ENCODE measurements around the gene FAHD1.

Gene FAHD1

DNA sequence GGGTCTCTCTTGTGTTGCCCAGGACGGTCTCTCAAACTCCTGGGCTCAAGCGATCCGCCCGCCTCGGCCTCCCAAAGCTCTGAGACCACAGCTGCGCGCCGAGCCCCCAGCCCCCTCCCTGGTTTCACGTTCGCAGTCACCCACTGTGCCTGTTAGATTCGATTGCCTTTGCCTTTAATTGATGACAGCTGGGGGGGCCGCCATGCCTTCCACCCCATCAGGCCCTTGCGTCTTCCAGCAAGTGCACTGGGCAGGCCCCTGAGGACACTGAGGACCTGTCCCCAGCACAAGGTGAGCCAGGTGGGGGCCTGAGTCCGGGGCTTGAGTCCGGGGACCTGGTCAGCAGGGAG is 36.8 kb upstream of the FAHD1 start:
- no peak for DNase-seq

- DNase-seq, result no peak
These were observed 36.3 kb upstream of the FAHD1 start for GRCh38 chr16:1790611-1791255.

GRCh38 chr16:1791256-1791942 is 35.6 kb upstream of the FAHD1 start:
- no peak for DNase-seq

DNA sequence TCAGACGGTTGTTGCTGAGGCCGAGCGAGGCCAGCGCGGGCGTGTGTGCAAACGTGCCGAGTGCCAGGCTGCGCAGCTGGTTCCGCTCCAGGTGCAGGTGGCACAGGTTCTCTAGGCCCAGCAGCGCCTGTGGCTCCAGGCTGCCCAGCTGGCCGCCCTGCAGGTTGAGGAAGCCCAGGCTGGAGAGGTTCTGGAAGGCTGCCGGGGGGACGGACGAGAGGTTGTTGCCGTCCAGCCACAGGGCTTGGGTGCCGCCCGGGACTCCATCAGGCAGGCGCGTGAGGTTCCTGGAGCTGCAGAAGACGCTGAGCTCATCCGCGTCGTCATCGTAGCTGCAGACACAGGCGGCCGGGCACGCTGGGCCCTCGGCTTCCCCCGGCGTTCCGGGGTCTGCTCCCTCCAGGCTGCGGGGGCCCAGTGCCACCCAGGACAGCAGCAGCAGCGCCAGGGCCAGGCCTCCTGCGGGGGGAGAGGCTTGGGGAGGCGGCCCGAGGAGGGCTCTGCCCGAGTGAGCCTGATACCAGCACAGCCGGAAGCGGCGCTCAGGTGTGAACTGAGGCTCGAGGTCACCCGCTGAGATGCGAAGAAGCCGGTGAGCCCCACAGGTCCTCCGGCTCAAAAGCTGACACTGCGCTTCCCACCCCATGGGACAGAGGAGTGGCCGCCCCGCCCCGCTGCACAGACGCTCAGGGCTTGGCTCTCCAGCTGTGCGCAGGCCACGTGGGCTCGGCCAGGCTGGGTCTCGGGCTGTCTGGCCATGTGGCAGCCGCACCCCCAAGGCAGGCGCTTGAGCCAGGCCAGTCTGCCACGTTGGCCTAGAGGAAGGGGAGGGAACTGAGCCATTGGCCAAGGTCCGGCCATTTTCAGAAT is 34.8 kb upstream of the FAHD1 start:
- no peak for DNase-seq

- no peak for DNase-seq
These were observed 34.0 kb upstream of the FAHD1 start for GRCh38 chr16:1792836-1793577.

DNA sequence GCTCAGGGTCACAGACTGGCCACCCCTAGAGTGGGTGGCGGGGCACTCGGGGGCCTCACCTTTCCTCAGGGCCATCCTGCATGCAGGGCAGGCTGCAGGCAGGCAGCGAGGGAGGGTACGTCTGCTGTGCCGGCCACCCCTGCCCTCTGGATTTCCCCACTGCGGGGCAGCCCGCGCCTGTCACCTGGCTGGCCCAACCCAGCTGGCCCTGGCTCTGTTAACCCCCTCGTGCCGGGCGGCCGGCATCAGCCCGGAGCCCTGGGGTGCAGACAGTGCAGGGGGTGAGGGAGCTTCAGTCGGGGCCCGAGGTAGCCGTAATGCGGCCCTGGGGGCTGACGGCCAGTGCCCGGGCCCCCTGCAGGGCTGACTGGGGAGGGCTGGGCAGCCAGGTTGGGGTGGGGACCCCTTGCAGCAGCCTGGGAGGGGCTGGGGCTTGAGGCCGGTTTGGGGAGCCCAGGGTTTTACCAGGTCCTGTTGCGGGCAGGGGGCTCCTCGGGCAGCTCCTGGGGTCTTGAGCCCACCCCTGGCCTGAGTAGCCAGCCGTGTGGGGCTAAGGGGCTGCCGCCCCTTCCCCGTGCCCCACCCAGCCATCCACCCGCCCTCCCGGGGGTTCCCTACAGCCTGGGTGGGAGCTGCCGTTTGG is 33.3 kb upstream of the FAHD1 start, which contains the start of gene IGFALS:
Gene IGFALS, minus strand, starts transcription at position 128 of the 643 bp plus-strand sequence. Its CDS starts 53 bp downstream, at position 75.
- DNase-seq, result no peak

GRCh38 chr16:1794221-1794871 is 32.7 kb upstream of the FAHD1 start:
- DNase-seq, result no peak

DNA sequence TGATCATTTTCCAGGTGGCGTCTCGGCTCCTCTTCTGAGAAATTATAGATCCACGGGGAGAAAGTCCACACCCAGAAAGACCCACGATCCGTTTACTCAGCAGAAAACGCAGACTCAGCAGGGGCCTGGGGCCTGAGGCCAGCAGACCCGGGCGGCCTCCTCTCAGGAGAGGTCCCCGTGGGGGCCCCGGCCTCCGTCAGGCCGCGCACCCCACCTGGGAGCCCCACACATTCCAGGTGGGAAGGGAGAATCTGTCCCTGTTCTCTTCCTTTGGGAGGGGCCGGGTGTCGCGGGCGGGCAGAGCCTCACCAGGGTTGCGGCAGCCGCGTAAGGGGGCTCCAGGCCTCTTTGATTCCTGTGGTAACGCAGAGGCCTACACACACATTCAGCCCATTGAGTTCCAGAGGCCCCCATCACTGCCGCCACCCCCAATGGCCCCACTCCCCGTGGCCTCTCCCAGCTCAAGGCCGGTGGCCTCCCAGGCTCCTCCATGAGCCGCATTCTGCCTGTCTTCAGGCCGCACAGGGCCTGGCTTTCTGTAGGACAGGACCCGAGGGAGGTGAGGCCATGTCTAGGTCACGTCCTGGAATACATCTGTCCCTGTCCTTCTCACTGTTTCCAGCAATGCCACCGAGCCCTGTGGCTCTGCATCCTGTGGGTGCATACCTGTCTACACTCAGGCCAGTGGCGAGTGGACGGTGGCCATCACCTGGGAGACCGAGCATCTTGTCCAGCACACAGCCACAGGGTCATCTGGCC is 31.9 kb upstream of the FAHD1 start:
- no peak for DNase-seq

DNA sequence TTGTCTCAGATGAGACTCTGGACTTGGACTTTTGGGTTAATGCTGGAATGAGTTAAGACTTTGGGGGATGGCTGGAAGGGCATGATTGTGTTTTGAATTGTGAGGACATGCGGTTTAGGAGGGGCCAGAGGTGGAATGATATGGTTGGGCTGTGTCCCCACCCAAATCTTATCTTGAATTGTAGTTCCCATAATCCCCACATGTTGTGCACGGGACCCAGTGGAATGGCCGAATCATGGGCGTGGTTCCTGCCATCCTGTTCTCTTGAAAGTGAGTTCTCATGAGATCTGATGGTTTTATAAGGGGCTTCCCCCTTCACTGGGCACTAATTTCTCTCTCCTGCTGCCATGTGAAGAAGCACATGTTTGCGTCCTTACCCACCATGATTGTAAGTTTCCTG is 27.7 kb upstream of the FAHD1 start:
- DNase-seq, result peak; percentile 19

- no peak for DNase-seq
These were observed 26.3 kb upstream of the FAHD1 start for GRCh38 chr16:1800701-1801100.

- DNase-seq, result no peak
These were observed 19.4 kb upstream of the FAHD1 start for GRCh38 chr16:1807626-1808025.

- no peak for DNase-seq
These were observed 18.3 kb upstream of the FAHD1 start for GRCh38 chr16:1808691-1809090.

DNA sequence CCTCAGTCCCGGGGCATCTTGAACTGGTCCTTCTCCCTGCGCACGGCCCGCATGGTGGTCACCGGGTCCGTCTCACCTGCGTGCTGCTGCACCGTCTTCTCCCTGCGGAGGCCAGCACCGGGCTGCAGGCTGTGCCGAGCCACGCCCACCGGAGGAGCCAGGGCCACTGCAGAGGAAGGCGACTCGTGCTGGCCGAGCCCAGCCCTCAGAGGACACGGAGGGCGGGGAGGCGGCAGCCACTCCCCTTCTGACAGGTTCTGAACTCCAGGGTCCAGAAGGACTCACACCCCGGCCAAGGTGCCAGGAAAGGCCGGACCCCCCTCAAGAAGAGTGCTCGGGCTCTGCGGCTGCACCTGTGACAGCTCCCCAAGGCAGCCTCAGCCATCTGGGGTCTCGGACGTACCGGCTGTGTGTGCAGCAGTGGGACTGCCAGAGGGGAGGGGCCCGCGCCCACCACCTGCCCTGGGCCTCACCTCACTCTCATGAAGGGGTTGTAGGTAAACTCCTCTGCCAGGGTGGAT is 17.7 kb upstream of the FAHD1 start:
- no peak for DNase-seq

DNA sequence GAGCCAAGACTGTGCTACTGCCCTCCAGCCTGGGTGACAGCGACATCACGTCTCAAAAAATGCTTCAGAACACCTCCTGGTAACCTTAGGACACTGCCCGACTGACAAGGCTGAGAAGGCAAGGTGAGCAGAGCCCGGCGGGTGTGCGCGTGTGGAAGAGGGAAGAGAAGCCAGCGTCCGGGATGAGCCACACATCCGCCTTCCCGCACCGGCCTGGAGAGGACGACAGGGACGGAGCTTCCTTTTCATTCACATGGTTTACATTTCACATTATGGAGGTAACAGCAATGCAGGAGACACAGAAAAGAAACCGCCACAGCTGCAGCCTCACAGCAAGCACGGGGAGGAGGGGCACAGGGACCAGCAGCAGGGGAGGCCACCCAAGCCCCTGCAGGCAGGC is 16.9 kb upstream of the FAHD1 start:
- no peak for DNase-seq

GRCh38 chr16:1810536-1810935 is 16.5 kb upstream of the FAHD1 start:
- no peak for DNase-seq

- peak; percentile 75 for DNase-seq
These were observed 14.3 kb upstream of the FAHD1 start for GRCh38 chr16:1812732-1813163.

GRCh38 chr16:1815461-1815860 is 11.5 kb upstream of the FAHD1 start:
- no peak for DNase-seq

DNA sequence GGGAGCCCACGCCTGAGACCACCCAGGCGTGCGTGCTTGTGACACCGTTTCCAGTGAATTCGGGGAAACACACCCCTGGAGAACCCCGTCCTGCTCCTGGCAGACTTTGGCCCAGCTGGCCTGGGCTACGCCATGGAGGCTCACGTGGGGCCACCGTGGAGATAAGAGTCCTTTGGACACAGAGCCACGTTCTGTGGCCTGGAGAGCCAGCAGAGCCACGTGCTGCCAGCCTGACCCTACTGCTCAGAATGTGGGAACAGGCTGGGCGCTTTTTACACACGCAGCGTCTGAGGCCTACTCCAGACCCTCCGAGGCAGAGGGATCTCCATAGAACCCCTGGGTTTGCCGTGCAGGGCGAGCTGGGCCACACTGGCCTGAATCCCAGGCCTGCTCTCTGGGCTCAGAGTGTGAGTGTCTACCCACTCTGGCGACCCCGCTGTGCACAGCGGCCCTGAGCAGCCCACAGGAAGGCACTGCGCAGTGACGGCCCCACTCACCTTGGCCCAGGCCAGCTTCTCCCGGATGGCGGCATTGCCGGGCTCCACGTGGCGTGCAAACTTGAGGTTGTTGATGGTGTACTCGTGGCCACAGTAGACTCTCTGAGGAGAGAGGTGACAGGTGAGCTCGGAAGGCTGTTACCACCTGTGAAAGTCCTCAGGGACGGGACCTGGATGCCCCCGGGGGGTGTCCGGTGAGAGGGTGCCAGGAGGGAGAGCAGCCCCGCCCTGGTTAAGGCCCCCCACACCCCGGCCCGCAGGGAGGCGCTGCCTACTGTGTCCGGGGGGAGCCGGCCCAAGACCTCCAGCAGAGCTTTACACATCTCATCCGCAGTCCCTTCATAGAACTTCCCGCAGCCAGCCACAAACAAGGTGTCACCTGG is 10.4 kb upstream of the FAHD1 start:
- DNase-seq, result no peak

GRCh38 chr16:1817276-1817589 is 9.8 kb upstream of the FAHD1 start:
- DNase-seq, result no peak

GRCh38 chr16:1817716-1818115 is 9.3 kb upstream of the FAHD1 start:
- no peak for DNase-seq

Measured in OCI-M1 (cell line).